CD4-positive, alpha-beta T cell treated with Interleukin-1 beta for 1 hour (primary cell): ENCODE results near the gene PLEKHB1.

Experiments
- DNase-seq, 2 donors: peaks; one replicate each; pipeline ENCODE4 v3.0.0-alpha.2; 2020 to 2022

The PLEKHB1 gene

GRCh38 chr11:73693899-73694525 is 47.6 kb downstream of the PLEKHB1 start:
- DNase-seq, result no peak

- DNase-seq, result no peak
These were observed 58.7 kb downstream of the PLEKHB1 start for GRCh38 chr11:73705053-73705452.

- DNase-seq, result no peak
These were observed 64.6 kb downstream of the PLEKHB1 start for GRCh38 chr11:73710964-73711363.
